OCI-M2 (cell line): ENCODE measurements around the gene METTL24.

Source experiments
- DNase-seq: peaks from one replicate; lab custom pipeline; 2025; ENCODE audit not compliant: unreplicated experiment; lab: John Stamatoyannopoulos, UW

METTL24 gene

DNA sequence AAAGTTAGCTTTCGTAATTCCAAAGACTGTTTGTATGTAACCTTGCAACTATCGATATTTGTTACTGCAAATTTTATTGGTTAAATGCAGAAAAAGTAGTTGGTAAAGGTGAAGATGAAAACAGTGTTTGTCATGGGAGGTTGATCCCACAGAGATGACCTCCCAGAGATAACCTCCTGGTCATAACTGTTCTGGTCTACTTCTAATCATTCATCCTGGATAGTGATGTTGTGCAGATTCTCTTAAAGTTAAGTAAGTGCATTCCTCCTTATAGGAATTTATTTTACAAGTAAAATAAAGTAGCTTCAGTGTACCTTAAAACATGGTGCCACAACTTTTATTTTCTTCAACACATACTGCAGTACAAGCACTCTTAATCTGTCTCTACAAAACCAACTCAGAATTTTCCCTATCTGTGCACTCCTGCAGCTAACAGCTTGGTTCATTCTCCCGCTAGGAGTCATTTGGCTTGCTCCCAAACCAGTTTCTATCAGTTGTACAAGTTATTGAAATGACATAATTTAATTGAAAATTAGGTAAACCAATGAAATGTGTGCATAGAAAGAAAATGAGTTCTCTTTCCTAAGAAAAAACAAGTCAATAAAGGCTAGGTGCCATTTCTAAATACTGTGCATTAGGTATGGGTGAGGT is 19.2 kb downstream of the METTL24 start:
- DNase-seq, result no peak

DNA sequence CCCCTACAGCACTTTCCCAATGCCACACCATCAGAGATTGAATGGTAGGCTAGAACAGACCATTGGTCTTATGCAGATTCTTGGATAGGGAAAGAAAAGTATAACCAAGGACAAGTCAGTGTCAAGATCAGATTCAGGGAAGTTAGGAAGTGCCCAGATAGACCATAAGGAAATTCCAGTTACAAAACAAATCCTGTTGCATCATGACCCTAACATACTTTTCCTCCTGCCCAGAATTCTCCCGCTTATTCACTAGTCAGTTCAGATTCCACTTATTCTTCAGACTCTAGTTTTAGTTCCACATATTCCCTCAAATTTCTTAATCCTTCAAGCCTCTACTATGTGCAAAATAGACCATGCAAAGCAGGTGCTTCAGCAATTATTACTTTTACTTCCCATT is 20.7 kb downstream of the METTL24 start:
- DNase-seq, result no peak

DNA sequence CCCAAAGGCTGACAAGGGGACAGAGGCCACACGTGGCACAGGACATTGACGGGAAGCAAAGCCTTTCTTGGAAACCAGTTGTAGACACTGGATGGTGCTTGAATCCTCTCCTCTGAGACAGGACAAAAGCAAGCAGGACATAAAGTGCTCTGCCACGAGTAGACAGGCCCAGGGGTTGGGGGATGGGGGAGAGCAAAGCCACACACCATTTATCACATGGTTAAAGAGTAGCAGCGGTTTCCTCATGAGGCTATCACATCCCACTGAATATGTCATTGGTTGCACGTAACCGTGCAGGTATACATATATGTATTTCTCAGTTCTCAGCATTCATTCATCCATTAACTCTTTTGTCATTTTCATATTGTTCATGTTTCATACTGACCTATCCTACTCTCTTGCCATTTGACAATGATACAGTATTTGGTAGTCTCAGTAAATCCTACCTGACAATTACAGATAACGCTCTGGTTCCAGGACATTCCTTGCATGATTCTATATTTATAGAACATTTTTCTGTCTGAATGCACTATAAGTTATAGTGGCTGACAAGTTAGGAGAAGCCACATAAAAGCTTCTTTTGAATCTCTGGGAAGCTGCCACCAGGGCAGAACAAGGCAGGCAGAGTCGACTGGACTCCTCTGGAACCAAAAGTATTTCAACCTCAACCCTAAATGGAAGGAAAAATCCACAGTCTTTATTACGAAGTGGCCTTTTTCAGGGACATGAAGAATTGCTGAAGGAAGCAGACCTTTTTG is 23.5 kb downstream of the METTL24 start:
- DNase-seq, result no peak

DNA sequence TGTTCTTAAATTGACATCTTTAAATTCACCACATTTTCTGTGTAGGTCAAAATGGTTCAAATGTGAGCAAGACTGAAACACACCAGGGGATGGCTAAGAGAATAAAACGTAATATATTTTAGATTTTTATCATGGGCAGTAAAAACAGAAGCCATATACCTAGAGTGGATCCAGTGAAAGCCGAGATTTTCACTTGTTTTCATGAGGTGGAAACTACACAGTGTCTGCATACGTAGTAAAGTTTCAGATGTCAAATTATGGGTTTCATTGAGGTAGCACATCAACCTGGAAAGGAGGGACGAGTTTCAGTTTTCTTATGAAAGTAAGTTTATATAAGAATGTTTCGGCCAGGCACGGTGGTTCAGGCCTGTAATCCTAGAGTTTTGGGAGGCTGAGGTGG is 25.9 kb downstream of the METTL24 start:
- no peak for DNase-seq

DNA sequence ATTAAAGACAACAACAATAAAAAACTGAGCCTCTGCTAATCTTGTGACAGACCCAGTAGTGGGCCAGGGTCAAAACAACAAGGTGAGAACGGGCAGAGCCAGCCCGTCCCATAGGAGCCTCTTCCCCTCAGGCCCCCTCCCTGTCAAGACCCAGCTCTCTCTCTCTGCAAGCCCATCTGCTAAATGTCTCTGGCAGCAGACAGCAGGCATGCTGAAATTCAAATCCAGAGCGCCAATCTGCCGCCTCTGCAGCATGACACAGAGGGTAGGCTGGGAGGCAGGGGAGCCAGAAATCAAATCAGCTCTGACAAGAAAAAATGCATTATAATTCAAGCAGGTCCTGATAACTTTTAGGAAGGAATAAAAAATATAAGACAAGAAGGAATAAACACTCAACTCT is 26.3 kb downstream of the METTL24 start:
- DNase-seq, result no peak

DNA sequence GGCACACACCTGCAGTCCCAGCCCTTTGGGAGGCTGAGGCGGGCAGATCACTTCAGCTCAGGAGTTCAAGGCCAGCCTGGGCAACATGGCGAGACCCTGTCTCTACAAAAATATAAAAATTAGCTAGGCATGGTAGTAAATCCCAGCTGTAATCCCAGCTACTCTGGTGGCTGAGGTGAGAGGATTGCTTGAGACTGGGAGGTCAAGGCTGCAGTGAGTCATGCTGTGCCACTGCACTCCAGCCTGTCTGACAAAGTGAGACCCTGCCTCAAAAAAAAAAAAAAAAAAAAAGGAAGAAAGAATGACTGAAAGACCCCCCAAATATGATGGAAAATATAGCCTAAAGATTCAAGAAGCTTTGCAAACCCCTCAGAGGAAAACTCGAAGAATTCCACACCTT is 26.8 kb downstream of the METTL24 start:
- no peak for DNase-seq

DNA sequence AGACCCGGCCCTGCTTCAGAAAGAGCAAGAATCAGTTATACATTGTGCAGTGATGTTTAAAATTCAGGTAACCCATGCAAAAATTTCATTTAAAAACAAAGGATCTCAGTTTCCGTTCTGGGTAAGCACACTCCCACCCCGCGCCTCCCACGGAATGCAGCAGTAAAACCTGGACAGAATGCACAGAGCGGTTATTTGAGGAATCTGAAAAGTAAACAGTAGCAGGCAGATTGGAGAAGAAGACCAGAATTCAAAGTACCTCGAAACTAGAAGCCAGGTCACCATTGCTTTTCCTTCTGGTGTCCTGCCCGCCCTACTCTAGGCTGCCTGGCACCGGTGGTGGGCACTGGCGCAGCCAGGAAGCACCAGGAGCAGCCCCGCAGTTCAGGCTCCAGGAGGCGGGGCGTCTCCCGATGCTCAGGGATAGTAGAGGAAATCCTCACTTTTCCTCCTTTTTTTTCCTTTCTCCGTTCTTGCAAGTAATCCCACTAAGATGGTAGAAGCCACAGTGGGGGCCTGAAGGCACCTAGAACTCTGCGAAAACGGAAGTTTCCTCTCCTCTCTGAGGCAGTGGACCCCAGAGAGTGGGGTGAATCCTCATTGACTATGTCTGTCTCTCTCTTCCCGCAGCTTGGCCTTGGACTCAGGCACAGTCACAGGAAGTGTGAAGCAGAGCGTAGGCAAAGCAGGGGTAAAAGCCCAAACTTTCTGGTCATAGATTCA is 28.3 kb downstream of the METTL24 start:
- no peak for DNase-seq

DNA sequence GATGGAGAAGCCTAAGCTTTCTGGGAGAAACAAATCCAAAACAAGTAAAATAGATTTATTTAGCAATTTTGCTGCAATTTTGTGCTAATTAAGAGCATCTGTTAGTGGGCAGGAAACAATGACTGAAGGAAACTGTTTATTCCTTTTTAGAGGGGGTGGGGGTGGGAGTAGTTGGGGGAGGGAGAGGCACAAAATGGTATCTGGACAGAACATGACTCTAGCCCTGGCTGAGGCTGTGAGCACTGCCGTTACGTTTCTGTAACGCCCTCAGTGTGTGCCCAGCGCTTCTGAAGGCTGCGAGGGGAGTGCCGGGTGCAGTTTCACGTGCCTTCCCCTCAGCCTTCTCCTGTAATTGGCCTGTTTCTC is 28.8 kb downstream of the METTL24 start:
- DNase-seq, result no peak

DNA sequence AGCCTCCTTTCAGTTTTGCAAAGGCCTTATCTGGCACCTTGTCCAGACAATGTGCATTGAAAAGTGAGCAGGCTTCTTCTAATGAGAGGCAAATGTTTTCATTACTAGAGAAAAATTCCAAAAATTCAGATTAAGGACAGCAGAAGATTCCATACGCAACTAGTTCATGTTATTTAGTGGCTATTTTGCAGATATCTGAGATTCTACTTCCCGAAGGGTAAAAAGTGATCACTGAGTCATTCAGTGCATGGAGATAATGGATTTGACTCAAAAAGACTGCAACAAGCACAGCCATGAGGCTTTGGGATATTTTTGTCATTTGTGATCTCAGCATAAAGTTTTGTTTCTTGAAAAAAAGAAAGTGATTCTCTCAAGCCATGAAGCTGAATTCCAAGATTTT is 29.9 kb downstream of the METTL24 start:
- no peak for DNase-seq

DNA sequence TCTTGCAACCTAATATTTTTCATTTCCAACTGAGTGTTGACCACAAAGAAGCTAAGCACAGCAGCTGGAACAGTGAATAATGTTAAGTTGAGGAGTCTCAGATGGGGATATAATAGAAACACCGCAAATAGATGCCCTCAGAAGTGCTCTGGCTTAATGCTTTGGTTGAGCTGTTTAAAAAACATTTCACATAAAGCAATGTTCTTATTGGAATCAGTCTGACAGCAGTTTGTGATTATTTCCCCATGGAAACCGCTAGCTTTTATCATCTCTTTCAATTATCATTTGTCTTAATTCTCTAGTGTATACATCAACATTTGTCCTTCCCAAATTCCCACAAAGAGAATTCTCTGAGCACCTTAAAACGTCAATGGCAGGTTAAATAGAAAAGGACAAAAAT is 30.8 kb downstream of the METTL24 start:
- no peak for DNase-seq

DNA sequence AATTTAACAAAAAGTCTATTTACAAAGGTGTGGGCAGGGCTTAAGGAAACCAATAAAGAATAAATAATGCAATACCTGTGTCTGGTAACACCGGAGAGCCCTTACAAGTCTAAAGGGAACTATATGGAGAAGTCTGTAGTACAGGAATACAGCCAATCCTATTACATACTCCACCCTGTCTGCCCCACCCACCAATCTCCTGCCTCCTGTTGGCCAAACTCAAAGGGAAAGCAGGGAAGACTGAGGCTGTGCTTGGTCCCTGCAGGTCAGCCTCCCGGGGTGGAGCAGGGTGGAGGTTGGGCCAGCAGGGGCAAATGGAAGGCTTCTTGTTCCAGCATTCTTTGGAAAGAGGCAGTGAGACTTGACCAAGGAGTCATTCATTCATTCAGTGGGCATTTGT is 31.5 kb downstream of the METTL24 start:
- no peak for DNase-seq

DNA sequence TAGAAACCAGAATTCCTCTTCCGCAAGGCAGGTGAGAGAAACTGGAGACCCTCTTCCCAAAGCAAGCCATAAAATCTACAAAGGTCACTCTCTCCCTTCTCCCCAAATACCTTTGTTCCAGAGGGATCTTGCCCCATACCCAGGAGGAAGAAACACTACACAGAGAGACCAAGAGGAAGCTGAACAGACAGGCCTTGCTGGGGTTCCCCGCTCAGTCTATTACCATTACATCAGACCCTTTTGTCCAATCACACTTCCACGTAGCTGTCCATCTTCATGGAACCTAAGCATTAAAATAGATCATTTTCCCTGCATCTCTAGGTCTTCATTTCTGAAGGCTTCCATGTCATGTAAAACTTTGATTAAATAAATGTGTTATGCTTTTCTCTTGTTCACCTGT is 32.1 kb downstream of the METTL24 start:
- DNase-seq, result no peak

DNA sequence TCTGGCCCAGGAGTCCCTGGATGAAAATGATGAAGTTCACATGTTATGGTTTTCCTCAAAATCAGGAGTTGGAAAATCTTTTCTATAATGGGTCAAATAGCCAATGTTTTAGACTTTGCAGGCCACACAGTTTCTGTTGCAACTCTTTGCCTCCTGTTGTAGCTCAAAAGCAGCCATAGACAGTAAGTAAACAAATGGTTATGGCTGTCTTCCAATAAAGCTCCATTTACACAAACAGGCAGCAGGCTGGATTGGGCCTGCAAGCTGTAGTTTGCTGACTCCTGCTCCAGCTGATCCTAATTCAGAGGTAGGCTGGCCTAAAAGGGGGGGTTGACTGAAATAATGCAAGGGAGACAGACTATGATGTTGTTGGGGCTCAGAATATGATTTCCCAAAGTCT is 33.0 kb downstream of the METTL24 start:
- no peak for DNase-seq

DNA sequence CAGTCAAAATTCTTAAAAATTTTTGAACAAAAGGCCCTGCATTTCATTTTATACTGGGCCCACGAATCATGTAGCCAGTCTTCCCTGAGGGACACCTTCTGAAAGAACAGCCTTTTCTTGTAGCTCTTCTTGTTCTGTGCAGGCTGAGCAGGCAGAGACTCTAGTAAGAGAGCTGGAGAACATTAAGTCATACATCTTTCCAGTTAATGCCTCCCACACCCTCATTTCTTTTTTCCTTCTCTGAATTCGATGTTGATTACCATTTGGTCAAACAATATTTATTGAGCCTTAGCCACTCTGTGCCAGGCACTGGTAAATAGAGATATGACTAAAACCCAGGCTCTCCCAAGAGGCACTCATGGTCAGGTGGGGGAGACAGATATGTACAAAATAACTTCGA is 33.6 kb downstream of the METTL24 start:
- DNase-seq, result no peak

DNA sequence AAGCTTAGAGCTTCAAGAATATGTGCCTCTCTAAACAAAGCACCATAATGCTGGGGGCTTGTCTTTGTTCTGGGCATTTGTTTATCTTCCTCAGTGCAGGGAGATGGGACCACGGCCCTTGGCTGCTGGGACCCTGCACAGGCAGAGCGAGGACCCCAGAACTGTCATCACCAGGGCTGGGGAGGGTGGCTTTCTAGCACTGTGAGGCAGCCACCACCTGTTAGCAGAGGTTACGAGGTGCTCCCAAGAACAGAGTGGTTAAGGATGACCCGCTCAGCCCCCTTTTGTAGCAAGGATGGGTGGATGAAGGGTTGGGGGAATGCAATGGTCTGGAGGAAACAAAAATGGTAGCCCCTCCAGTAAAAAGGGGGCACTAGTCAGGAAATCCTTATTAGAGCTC is 34.9 kb downstream of the METTL24 start:
- DNase-seq, result no peak

DNA sequence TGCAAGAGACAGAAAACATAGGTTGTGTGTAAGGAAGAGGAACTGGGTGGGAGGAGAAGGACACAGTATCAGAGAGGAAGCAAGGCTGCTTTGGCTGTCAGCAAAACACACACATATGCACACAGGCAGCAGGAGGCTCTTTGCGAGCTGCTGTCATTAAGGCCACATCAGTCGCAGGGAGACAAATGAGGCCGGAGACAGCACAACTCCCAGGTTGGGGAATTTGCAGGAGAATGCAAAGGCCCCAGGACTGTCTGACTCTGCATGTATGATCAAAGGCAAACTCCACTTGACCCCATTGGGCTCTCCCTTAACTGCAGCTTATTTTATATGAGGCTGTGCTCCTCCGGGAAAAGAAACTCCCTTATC is 35.3 kb downstream of the METTL24 start:
- DNase-seq, result no peak

DNA sequence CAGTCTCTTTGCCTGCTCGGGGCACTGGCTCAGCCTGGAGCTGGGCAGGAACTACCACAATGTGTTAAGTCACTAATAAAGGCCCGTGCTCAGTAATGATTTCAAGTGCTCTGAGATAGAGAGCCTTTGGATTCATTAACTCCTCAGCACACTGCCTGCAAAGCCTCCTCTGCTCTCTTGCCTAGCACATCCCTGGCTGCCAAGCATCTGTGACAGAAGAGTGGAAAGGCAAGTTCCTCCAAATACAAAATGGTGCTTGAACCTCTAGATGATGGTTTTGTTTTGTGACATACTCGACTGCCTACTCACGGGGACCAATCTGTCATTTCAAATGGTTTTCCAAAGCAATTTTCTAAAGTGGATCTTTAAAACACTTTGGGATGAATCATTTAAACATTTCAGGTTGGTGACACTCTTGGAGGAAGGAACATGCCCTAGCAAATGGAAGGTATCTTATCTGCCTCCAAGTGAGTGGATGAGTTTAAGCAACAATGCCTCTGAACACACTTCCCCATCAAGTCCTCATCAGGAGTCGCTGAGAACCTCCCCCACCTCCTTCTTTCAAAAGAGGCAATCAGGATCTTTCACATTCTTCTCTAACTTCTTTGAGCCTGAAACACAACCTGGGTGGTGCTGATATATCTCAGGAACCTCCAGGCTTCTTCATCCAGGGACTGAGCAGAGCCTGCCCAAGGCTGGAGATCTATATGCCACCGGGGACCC is 35.8 kb downstream of the METTL24 start:
- no peak for DNase-seq

DNA sequence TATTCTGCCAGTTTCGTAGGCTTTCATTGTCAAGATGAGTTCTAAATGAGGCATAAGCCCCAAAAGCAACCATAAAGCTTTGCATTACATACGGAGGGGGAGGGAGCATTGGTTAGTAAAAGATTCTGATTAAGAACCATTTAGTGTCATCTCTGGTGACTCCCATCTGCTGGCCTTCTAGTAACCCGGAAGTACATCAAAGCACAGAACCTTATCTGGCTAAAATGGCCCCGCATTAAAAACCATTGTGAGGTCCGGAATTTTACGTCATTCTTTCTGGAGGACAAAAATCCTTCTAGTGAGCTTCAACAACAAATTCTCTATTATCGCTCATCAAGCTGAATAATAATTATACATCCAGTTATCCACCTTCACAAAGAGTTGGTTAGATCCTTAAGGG is 37.8 kb downstream of the METTL24 start:
- no peak for DNase-seq

DNA sequence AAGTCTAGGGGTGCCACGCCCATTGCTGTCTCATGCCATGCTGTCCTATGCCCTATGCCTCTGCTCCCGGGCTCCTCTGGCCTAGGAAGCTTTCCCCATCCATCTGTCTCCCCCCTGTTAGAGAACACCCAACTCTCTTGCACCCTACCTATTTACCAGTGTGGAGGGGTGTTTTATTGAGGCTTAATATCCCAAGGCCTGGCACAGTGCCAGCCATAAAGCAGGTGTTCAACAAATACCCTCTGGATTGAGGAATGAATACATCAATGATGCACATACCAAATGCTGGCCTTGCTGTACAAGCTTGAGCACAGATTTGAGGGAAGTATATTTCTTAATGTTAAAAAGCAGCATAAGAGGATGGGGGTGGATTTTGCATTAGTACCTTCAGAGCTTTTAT is 38.3 kb downstream of the METTL24 start:
- DNase-seq, result no peak

DNA sequence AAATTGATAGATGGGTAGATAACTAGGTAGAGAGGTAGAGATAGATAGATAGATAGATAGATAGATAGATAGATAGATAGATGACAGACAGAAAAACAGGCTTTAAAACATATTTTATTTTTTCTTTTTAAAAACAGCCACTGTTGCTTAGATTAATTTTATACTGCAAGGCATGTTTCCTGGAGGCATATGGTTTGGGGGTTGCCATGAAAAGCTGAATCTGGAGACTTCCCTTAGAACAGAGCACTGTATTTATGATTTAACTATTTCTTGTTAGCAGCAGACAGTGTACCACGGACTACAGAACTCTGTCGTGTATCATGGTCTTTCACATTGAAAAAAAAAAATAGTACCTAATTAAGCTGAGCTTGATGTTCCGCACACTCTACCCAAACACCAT is 38.8 kb downstream of the METTL24 start:
- DNase-seq, result no peak

DNA sequence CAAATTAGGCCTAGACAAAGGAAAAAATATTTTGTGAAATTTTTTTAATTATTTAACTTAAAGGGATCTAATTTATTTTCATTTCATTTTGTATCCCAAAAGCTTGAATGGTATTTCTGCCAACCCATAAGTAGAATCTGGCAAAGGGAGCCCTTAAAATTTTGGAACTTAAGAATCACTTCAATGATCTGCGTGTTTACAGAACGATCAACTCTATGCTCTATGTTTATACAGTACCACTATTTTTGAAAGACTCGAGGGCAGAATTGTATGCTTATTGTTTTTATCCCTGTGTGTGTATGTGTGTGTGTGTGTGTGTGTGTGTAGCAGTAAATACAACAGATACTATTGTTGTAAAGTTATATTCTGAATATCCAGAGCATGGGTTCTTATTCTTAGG is 39.2 kb downstream of the METTL24 start:
- DNase-seq, result no peak

DNA sequence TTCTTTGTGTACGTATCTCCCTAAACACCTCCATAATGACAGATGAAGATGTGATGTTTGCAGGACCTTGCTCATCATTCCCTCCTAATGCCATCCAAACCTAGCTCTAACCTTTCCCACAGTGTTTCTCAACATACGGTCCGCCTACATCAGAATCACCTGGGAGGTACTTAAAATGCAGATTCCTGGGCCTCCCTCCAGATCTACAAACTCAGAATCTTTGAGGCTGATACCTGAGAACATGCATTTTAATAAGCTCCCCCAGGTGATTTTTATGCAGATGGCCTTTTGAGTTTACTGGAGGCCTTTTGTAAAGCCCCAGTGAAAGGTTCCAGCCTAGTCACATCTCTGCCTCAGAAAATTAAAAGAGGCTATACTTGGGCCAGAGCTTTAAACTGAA is 40.5 kb downstream of the METTL24 start:
- no peak for DNase-seq
